Kidney epithelial cell (primary cell): Measurements from ENCODE around the gene TNFSF12. TPM values are rescaled to one million over a fixed set of nuclear protein-coding genes. Genes with fewer than 3 reads are reported as not detected.
A peak's percentile ranks its signal among the peaks of the same experiment; 100 is the strongest.

Experiments
- DNase-seq: peaks from one replicate; pipeline ENCODE4 v3.0.0-alpha.2; 2010; ENCODE audit warnings: low read depth
- H3K27me3 ChIP-seq: 2 replicates; pipeline ENCODE4 v1.6.0; 2011; ENCODE audit warnings: low read length; ENCODE audit not compliant: control insufficient read depth, insufficient read depth
- H3K36me3 ChIP-seq: 2 replicates; pipeline ENCODE4 v1.5.1; 2011; ENCODE audit warnings: low read length; ENCODE audit not compliant: control insufficient read depth, insufficient read depth
- H3K4me3 ChIP-seq: 2 replicates; pipeline ENCODE4 v1.5.1; 2011; ENCODE audit warnings: low read depth, mild to moderate bottlenecking, control low read depth, low read length
- total RNA-seq: library from RNA; depleted of rRNA; stranded (reverse); fragments of >200 nt; gene quantifications from 2 replicates; pipeline ENCODE4 v1.2.3, GENCODE V29; 2015
- TF ChIP-seq, protein P1 (sequence below): IDR thresholded peaks from 2 replicates; pipeline ENCODE4 v1.5.1; 2011; ENCODE audit warnings: mild to moderate bottlenecking, moderate library complexity, low read length, control low read depth, inconsistent platforms; ENCODE audit not compliant: insufficient read depth, poor library complexity, severe bottlenecking

The TNFSF12 gene
- total RNA-seq, 1 donor from 2014 or later = 9.0 TPM

DNA sequence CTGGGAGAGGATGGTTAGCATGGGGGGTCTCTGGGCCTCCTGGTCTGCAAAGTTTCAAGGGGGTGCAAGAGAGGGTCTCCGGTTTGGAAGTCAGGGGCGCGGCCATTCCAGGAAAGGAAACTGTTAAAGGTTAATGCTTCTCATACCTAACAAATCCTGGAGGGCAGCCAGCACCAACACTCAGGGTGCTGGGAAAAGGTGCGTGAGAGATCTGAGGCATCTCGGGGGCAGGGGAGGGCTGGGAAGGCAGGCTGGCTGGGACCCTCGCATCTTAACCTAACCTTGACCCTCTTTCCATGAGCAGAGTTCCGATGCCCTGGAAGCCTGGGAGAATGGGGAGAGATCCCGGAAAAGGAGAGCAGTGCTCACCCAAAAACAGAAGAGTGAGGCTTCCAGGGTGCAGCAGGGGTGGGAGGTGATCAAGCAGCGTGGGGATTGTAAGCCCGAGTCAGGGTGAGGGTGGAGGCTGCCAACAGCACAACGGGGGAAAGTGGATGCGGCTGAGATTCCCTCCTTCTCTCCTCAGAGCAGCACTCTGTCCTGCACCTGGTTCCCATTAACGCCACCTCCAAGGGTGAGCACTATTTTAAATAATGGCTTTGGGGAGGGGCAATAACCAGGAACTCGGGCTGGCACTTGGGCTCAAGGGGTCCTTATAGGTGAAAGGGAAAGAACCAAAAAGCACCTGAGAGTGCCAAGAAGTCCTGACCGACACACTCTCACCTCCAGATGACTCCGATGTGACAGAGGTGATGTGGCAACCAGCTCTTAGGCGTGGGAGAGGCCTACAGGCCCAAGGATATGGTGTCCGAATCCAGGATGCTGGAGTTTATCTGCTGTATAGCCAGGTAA lies 10.7 kb downstream of the TNFSF12 start:
- DNase-seq = no peak
- Histone ChIP-seq H3K27me3 (no peaks in the 10 kb centered on the region), H3K4me3 (no peak overlapping the region), H3K36me3 (no peaks in the 10 kb centered on the region)
- TF ChIP-seq, protein P1, sequence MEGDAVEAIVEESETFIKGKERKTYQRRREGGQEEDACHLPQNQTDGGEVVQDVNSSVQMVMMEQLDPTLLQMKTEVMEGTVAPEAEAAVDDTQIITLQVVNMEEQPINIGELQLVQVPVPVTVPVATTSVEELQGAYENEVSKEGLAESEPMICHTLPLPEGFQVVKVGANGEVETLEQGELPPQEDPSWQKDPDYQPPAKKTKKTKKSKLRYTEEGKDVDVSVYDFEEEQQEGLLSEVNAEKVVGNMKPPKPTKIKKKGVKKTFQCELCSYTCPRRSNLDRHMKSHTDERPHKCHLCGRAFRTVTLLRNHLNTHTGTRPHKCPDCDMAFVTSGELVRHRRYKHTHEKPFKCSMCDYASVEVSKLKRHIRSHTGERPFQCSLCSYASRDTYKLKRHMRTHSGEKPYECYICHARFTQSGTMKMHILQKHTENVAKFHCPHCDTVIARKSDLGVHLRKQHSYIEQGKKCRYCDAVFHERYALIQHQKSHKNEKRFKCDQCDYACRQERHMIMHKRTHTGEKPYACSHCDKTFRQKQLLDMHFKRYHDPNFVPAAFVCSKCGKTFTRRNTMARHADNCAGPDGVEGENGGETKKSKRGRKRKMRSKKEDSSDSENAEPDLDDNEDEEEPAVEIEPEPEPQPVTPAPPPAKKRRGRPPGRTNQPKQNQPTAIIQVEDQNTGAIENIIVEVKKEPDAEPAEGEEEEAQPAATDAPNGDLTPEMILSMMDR = no peak

DNA sequence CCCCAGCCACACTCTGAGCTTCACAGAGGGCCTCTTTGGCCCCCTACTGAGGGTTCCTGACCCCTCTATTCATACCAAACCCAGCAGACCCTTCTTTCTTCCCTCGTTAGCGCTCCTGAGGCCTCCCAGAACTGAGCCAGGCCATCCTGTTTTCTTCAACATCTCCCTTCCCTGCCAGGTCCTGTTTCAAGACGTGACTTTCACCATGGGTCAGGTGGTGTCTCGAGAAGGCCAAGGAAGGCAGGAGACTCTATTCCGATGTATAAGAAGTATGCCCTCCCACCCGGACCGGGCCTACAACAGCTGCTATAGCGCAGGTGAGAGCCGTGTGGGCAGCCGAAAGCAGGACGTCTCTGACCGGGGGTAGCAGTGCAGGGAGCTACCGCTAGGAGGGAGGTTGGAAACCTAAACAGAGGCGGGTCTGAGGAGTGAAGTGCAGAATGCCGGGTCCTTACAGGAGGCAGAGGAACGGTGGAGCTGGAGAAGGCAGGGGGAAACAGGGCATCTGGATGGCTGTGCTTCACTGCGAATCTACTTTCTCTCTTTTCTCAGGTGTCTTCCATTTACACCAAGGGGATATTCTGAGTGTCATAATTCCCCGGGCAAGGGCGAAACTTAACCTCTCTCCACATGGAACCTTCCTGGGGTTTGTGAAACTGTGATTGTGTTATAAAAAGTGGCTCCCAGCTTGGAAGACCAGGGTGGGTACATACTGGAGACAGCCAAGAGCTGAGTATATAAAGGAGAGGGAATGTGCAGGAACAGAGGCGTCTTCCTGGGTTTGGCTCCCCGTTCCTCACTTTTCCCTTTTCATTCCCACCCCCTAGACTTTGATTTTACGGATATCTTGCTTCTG lies 11.5 kb downstream of the TNFSF12 start:
- TF ChIP-seq, protein P1 = peak; percentile 85
- H3K4me3 ChIP-seq = no peak overlapping the region
- DNase-seq = no peak

DNA sequence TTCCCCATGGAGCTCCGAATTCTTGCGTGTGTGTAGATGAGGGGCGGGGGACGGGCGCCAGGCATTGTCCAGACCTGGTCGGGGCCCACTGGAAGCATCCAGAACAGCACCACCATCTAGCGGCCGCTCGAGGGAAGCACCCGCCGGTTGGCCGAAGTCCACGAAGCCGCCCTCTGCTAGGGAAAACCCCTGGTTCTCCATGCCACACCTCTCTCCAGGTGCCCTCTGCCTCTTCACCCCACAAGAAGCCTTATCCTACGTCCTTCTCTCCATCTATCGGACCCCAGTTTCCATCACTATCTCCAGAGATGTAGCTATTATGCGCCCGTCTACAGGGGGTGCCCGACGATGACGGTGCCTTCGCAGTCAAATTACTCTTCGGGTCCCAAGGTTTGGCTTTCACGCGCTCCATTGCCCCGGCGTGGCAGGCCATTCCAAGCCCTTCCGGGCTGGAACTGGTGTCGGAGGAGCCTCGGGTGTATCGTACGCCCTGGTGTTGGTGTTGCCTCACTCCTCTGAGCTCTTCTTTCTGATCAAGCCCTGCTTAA lies 12.2 kb downstream of the TNFSF12 start:
- no peaks in the 10 kb centered on the region for H3K27me3 ChIP-seq
- TF ChIP-seq, protein P1 = peak; percentile 94
- H3K36me3 ChIP-seq = peaks cover 2% of the 10 kb centered on the region
- H3K4me3 ChIP-seq = peak overlapping the region; percentile 83
- no peak for DNase-seq

More for the DNA sequence above, 11.5 kb downstream of the TNFSF12 start:
- Histone ChIP-seq H3K36me3 (peaks cover 1% of the 10 kb centered on the region), H3K27me3 (no peaks in the 10 kb centered on the region)

DNA sequence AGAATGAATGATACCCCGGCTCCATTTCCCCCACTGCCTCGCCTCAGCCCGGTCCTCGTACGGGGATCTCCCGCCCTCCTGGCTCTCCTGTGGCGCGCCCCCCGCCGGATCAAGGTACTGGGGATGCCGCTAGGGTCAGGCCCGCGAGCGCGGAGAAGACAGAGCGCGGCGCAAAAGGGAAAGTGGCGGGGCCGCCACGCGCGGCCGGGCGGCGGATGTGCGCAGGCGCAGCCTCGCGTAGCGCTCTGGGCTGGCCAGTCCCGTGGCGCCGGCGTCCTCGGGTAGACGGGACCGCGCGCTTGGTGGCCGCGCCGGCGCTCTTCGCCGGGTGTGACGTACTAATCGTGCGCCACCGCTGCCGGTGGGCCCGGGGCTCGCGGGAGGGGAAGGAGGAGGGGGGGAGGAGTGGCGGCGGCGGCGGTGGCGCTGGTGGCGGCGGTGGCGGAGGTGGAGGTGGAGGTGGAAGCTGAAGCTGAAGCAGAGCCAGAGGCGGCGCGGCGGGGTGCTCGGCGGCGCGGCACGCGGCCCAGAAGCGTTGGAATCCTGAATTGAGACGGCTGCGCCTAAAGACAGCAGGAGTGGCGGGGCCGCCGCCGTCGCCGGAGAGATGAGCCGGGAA lies 12.8 kb downstream of the TNFSF12 start, which contains the start of gene SENP3:
SENP3 (plus strand) TSS at position 331 of the 619 bp plus-strand sequence. CDS start 1,158 bp downstream, outside the sequence.
- TF ChIP-seq, protein P1 = no peak
- H3K4me3 ChIP-seq = peak within 1 kb of the TSS; percentile 83
- no peak for DNase-seq
- peaks cover 2% of the 10 kb centered on the region for H3K36me3 ChIP-seq
- no peaks in the 10 kb centered on the region for H3K27me3 ChIP-seq

DNA sequence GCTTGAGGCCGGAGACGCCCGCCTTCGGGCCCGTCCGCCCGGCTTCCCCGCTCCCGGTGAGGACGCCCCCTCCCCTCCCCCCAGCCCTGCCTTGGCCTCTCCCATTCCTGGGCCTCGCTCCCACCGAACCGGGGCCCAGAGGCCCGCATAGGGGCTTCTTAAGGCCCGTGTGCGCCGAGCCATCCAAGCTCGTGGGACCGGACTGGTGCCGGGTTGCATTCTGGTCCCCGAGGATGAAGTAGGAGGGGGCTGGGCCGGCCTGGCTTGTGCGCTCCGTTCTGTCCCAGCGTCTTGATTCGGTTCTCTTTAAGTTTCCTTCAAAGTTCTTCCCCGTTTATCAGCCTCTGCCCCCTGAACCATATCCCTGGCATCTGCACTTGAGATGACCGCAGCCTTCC lies 13.3 kb downstream of the TNFSF12 start:
- TF ChIP-seq, protein P1 = no peak
- Histone ChIP-seq H3K4me3 (peak overlapping the region; percentile 83), H3K27me3 (no peaks in the 10 kb centered on the region), H3K36me3 (peaks cover 2% of the 10 kb centered on the region)
- no peak for DNase-seq
